HepG2 (cell line): ENCODE measurements around the gene RTBDN. TPM values are rescaled to one million over a fixed set of nuclear protein-coding genes. Genes with fewer than 3 reads are reported as not detected.

Experiments used
- ESRRA ChIP-seq: sonication (generic); formaldehyde crosslinking; IDR thresholded peaks from 2 replicates; pipeline ENCODE4 v1.5.1; 2020; ENCODE audit warnings: mild to moderate bottlenecking, low read depth, missing genetic modification reagents
- FOXA1 ChIP-seq, 2 experiments: fragments of 450-650 bp in 1 of 2; sonication (generic) in 1 of 2; formaldehyde crosslinking in 1 of 2; IDR thresholded peaks; 2 replicates each; pipeline versions ENCODE4 v1.4.0 to v1.6.1; 2016 to 2020; ENCODE audit warnings: missing genetic modification reagents in 1 of 2
- GTF2F1 ChIP-seq: fragments of 150-350 bp; IDR thresholded peaks from 2 replicates; pipeline ENCODE4 v1.6.1; 2014; ENCODE audit warnings: low read length
- HNF4A ChIP-seq: sonication (generic); formaldehyde crosslinking; IDR thresholded peaks from 2 replicates; pipeline ENCODE4 v1.4.0; 2020; ENCODE audit warnings: missing genetic modification reagents
- IRX3 ChIP-seq: sonication (generic); formaldehyde crosslinking; IDR thresholded peaks from 2 replicates; pipeline ENCODE4 v1.8.1; 2023; ENCODE audit warnings: mild to moderate bottlenecking, low read depth, missing genetic modification reagents, borderline replicate concordance
- NFE2L1 ChIP-seq: sonication (generic); formaldehyde crosslinking; IDR thresholded peaks from 2 replicates; pipeline ENCODE4 v1.4.0; 2020; ENCODE audit warnings: missing genetic modification reagents, mild to moderate bottlenecking, borderline replicate concordance
- NR2F6 ChIP-seq, 2 experiments: IDR thresholded peaks; 2 replicates each; pipeline ENCODE4 v1.6.1; 2016; ENCODE audit warnings: antibody characterized with exemption in 1 of 2, mild to moderate bottlenecking in 1 of 2
- PRPF4 ChIP-seq: fragments of 200-400 bp; formaldehyde crosslinking; IDR thresholded peaks from 2 replicates; pipeline ENCODE4 v1.6.1; 2016; ENCODE audit warnings: low read length, low read depth; ENCODE audit not compliant: poor library complexity, severe bottlenecking
- ZFP1 ChIP-seq: IDR thresholded peaks from 2 replicates; pipeline ENCODE4 v1.6.1; 2016
- ZFP82 ChIP-seq: sonication (generic); formaldehyde crosslinking; IDR thresholded peaks from 2 replicates; pipeline ENCODE4 v1.5.1; 2020; ENCODE audit warnings: mild to moderate bottlenecking, missing genetic modification reagents, borderline replicate concordance
- ZNF124 ChIP-seq: sonication (generic); formaldehyde crosslinking; IDR thresholded peaks from 2 replicates; pipeline ENCODE4 v1.4.0; 2020; ENCODE audit warnings: missing genetic modification reagents
- ZNF446 ChIP-seq: sonication (generic); formaldehyde crosslinking; IDR thresholded peaks from 2 replicates; pipeline ENCODE4 v1.5.0; 2020; ENCODE audit warnings: mild to moderate bottlenecking, missing genetic modification reagents
- polyA plus RNA-seq, 8 experiments: library from polyadenylated mRNA; depleted of rRNA in 3 of 8; stranded (reverse) in 7 of 8; unstranded in 1 of 8; fragments of >200 nt; fragmentation: Illumina TruSeq in 4 of 8; extraction: Trizol in 4 of 8; gene quantifications; 2 replicates each; pipeline versions ENCODE4 v1.2.1 to v1.2.3, GENCODE V29; 2011 to 2016; ENCODE audit warnings: low read depth in 4 of 8, missing spikeins in 1 of 8, mixed read lengths in 1 of 8; ENCODE audit not compliant: insufficient read depth in 1 of 8
- total RNA-seq, 5 experiments: library from RNA; depleted of rRNA; stranded (reverse); fragments of >200 nt; fragmentation: Illumina TruSeq; extraction: Trizol; gene quantifications; 2 replicates each; pipeline ENCODE4 v1.2.3, GENCODE V29; 2016; ENCODE audit warnings: low read depth in 1 of 5
- TF ChIP-seq, protein P1 (sequence below): sonication (generic); formaldehyde crosslinking; IDR thresholded peaks from 2 replicates; pipeline ENCODE4 v1.5.0; 2020; ENCODE audit warnings: missing genetic modification reagents
- TF ChIP-seq, protein P2 (sequence below): sonication (generic); formaldehyde crosslinking; IDR thresholded peaks from 2 replicates; pipeline ENCODE4 v1.4.0; 2020; ENCODE audit warnings: missing genetic modification reagents, borderline replicate concordance
- TF ChIP-seq, protein P3 (sequence below): IDR thresholded peaks from 2 replicates; pipeline ENCODE4 v1.6.1; 2016; ENCODE audit warnings: missing compliant biosample characterization, missing genetic modification reagents, borderline replicate concordance
- TF ChIP-seq, protein P4 (sequence below): sonication (generic); formaldehyde crosslinking; IDR thresholded peaks from 2 replicates; pipeline ENCODE4 v1.4.0; 2020; ENCODE audit warnings: missing genetic modification reagents
- TF ChIP-seq, protein P5 (sequence below): sonication (generic); formaldehyde crosslinking; IDR thresholded peaks from 2 replicates; pipeline ENCODE4 v1.8.0; 2022; ENCODE audit warnings: missing genetic modification reagents, mild to moderate bottlenecking, borderline replicate concordance
- TF ChIP-seq, protein P6 (sequence below): sonication (generic); formaldehyde crosslinking; IDR thresholded peaks from 2 replicates; pipeline ENCODE4 v1.4.0; 2020; ENCODE audit warnings: mild to moderate bottlenecking, low read depth, missing genetic modification reagents
- TF ChIP-seq, protein P7 (sequence below): sonication (generic); formaldehyde crosslinking; IDR thresholded peaks from 2 replicates; pipeline ENCODE4 v1.4.0; 2020; ENCODE audit warnings: missing genetic modification reagents, borderline replicate concordance

RTBDN gene
- total and polyA plus RNA-seq, 2 of the 13 experiments (the other 11 are each of a cell fraction or from before 2014, with no cell fraction given), result 0.27 to 0.48 TPM

DNA sequence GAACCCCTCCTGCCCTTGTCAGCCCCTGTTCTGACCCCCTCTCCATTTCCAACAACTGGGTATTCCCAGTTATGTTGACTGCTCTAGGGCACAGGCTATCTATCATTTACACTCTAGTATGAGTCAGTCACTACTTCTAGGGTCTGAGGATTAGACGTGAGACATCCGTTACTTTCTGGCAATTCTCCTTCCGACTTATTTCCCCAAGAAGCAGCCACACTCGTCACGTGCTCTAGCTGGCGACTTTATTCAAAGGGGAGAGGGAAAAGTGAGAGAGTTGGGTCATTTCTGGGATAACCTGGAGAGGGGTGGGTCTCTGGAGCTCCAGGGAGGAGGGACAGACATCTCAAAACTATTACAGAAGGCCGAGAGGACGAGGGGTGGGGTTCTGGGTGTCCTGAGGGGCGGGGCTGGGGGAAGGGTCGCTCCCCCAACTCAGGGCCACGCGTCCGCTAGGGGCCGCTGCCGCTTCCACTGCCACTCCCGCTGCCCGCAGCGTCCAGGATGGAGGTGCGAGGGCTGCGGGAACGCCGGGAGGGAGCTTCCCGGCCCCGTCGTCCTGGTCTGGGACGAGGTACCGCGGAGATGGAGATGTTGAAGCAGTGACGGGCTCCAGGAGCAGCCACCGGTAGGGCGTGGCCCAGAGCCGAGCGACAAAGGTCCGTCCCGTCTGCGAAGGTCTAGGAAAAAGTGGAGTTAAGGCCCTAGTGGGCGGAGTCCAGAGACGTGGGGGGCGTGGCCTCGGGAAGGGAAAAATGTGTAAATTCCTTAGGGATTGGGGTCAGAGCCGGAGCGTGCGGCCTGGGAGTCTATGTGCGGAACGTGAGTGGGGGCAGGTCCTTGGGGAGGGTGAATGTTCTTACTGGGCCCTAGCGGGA, 8.9 kb downstream of the RTBDN start (continued):
- TF ChIP-seq, protein P1, sequence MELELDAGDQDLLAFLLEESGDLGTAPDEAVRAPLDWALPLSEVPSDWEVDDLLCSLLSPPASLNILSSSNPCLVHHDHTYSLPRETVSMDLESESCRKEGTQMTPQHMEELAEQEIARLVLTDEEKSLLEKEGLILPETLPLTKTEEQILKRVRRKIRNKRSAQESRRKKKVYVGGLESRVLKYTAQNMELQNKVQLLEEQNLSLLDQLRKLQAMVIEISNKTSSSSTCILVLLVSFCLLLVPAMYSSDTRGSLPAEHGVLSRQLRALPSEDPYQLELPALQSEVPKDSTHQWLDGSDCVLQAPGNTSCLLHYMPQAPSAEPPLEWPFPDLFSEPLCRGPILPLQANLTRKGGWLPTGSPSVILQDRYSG, result no peak
- TF ChIP-seq ZFP1 (CRISPR knock-in tag), result no peak
- no peak for TF ChIP-seq FOXA1 (IDR thresholded peaks at IDR 0.05)
- no peak for TF ChIP-seq FOXA1 (CRISPR knock-in tag; IDR thresholded peaks at IDR 0.05)
- TF ChIP-seq, protein P2, sequence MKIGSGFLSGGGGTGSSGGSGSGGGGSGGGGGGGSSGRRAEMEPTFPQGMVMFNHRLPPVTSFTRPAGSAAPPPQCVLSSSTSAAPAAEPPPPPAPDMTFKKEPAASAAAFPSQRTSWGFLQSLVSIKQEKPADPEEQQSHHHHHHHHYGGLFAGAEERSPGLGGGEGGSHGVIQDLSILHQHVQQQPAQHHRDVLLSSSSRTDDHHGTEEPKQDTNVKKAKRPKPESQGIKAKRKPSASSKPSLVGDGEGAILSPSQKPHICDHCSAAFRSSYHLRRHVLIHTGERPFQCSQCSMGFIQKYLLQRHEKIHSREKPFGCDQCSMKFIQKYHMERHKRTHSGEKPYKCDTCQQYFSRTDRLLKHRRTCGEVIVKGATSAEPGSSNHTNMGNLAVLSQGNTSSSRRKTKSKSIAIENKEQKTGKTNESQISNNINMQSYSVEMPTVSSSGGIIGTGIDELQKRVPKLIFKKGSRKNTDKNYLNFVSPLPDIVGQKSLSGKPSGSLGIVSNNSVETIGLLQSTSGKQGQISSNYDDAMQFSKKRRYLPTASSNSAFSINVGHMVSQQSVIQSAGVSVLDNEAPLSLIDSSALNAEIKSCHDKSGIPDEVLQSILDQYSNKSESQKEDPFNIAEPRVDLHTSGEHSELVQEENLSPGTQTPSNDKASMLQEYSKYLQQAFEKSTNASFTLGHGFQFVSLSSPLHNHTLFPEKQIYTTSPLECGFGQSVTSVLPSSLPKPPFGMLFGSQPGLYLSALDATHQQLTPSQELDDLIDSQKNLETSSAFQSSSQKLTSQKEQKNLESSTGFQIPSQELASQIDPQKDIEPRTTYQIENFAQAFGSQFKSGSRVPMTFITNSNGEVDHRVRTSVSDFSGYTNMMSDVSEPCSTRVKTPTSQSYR, result no peak
- TF ChIP-seq, protein P3, sequence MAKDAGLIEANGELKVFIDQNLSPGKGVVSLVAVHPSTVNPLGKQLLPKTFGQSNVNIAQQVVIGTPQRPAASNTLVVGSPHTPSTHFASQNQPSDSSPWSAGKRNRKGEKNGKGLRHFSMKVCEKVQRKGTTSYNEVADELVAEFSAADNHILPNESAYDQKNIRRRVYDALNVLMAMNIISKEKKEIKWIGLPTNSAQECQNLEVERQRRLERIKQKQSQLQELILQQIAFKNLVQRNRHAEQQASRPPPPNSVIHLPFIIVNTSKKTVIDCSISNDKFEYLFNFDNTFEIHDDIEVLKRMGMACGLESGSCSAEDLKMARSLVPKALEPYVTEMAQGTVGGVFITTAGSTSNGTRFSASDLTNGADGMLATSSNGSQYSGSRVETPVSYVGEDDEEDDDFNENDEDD (CRISPR knock-in tag), result peak; percentile 92
- TF ChIP-seq HNF4A, result no peak
- no peak for TF ChIP-seq ZNF446 (CRISPR knock-in tag)
- TF ChIP-seq, protein P4, sequence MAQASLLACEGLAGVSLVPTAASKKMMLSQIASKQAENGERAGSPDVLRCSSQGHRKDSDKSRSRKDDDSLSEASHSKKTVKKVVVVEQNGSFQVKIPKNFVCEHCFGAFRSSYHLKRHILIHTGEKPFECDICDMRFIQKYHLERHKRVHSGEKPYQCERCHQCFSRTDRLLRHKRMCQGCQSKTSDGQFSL (CRISPR knock-in tag), result peak; percentile 89; the same call in 1 of the 2 replicates
- no peak for TF ChIP-seq ZFP82 (CRISPR knock-in tag)
- no peak for TF ChIP-seq GTF2F1
- no peak for TF ChIP-seq ESRRA
- no peak for TF ChIP-seq PRPF4
- TF ChIP-seq, protein P5, sequence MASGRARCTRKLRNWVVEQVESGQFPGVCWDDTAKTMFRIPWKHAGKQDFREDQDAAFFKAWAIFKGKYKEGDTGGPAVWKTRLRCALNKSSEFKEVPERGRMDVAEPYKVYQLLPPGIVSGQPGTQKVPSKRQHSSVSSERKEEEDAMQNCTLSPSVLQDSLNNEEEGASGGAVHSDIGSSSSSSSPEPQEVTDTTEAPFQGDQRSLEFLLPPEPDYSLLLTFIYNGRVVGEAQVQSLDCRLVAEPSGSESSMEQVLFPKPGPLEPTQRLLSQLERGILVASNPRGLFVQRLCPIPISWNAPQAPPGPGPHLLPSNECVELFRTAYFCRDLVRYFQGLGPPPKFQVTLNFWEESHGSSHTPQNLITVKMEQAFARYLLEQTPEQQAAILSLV (CRISPR knock-in tag), result no peak
- no peak for TF ChIP-seq ZNF124 (CRISPR knock-in tag)
- no peak for TF ChIP-seq NR2F6 (IDR thresholded peaks at IDR 0.05)
- TF ChIP-seq NR2F6 (CRISPR knock-in tag; IDR thresholded peaks at IDR 0.05), result 0 out of 2 replicates have a peak, but pooled peaks have one; percentile 15
- TF ChIP-seq IRX3 (CRISPR knock-in tag), result no peak
- TF ChIP-seq, protein P6, sequence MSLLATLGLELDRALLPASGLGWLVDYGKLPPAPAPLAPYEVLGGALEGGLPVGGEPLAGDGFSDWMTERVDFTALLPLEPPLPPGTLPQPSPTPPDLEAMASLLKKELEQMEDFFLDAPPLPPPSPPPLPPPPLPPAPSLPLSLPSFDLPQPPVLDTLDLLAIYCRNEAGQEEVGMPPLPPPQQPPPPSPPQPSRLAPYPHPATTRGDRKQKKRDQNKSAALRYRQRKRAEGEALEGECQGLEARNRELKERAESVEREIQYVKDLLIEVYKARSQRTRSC (CRISPR knock-in tag), result no peak
- TF ChIP-seq, protein P7, sequence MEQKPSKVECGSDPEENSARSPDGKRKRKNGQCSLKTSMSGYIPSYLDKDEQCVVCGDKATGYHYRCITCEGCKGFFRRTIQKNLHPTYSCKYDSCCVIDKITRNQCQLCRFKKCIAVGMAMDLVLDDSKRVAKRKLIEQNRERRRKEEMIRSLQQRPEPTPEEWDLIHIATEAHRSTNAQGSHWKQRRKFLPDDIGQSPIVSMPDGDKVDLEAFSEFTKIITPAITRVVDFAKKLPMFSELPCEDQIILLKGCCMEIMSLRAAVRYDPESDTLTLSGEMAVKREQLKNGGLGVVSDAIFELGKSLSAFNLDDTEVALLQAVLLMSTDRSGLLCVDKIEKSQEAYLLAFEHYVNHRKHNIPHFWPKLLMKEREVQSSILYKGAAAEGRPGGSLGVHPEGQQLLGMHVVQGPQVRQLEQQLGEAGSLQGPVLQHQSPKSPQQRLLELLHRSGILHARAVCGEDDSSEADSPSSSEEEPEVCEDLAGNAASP, result 0 out of 2 replicates have a peak, but pooled peaks have one; percentile 20
- TF ChIP-seq NFE2L1 (CRISPR knock-in tag), result no peak
